Right lobe of liver (tissue), 4 donors: ENCODE data around the gene CD320.

Source experiments
- CTCF ChIP-seq, 4 donors: fragments of 200-600 bp in 3 of 4; fragments of 450-650 bp in 1 of 4; IDR thresholded peaks; one replicate each; pipeline versions ENCODE4 v1.5.1 to v1.8.0; 2016 to 2022; ENCODE audit warnings: antibody characterized with exemption in 4 of 4, mild to moderate bottlenecking in 2 of 4
- POLR2A ChIP-seq: fragments of 450-650 bp; IDR thresholded peaks from one replicate; pipeline ENCODE4 v1.6.1; 2017; ENCODE audit warnings: antibody characterized with exemption, mild to moderate bottlenecking
- donor health status: DM: no; HTN: no; CAD: no.
- donor health status: DM: no; HTN: no; CAD: no.
- donor health status: DM: no; HTN: yes; CAD: no.

- TF ChIP-seq CTCF (IDR thresholded peaks at IDR 0.05) (no peak), POLR2A (no peak)
Measured at GRCh38 chr19:8335343-8336071, 27.3 kb upstream of the CD320 start.
